Stimulated activated CD8-positive, alpha-beta memory T cell treated with anti-CD3 and anti-CD28 coated beads, Interleukin-15, amount 100 ng/mL, for 4 hours (primary cell): ENCODE data around the gene ALPL.

Experiments
- DNase-seq, 2 donors: peaks; one replicate each; pipeline ENCODE4 v3.0.0-alpha.2; 2020; ENCODE audit warnings: low read depth in 2 of 2

Gene ALPL

GRCh38 chr1:21530368-21531016 lies 21.3 kb downstream of the ALPL start:
- DNase-seq = no peak

- DNase-seq = no peak
These were observed 22.0 kb downstream of the ALPL start for GRCh38 chr1:21531241-21531640.

GRCh38 chr1:21532496-21532895 lies 23.3 kb downstream of the ALPL start:
- no peak for DNase-seq

- no peak for DNase-seq
These were observed 23.8 kb downstream of the ALPL start for GRCh38 chr1:21532992-21533534.

- no peak for DNase-seq
These were observed 24.9 kb downstream of the ALPL start for GRCh38 chr1:21534146-21534545.

- DNase-seq = no peak
These were observed 25.6 kb downstream of the ALPL start for GRCh38 chr1:21534674-21535378.

GRCh38 chr1:21536218-21536617 lies 27.0 kb downstream of the ALPL start:
- DNase-seq = no peak

- DNase-seq = no peak
These were observed 28.3 kb downstream of the ALPL start for GRCh38 chr1:21537511-21537931.

- DNase-seq = no peak
These were observed 28.9 kb downstream of the ALPL start for GRCh38 chr1:21537932-21538630.

- DNase-seq = no peak
These were observed 30.7 kb downstream of the ALPL start for GRCh38 chr1:21539933-21540332.

GRCh38 chr1:21541329-21541728 lies 32.1 kb downstream of the ALPL start:
- DNase-seq = no peak

- DNase-seq = no peak
These were observed 32.6 kb downstream of the ALPL start for GRCh38 chr1:21541835-21542234.

- DNase-seq = no peak
These were observed 34.4 kb downstream of the ALPL start for GRCh38 chr1:21543598-21543997.

- no peak for DNase-seq
These were observed 34.9 kb downstream of the ALPL start for GRCh38 chr1:21544095-21544494.

- DNase-seq = no peak
These were observed 37.1 kb downstream of the ALPL start for GRCh38 chr1:21546122-21546825.

GRCh38 chr1:21547876-21548275 lies 38.7 kb downstream of the ALPL start:
- DNase-seq = no peak

GRCh38 chr1:21550097-21550496 lies 40.9 kb downstream of the ALPL start:
- no peak for DNase-seq

- no peak for DNase-seq
These were observed 41.7 kb downstream of the ALPL start for GRCh38 chr1:21550866-21551475.

- no peak for DNase-seq
These were observed 43.5 kb downstream of the ALPL start for GRCh38 chr1:21552715-21553114.

- no peak for DNase-seq
These were observed 44.1 kb downstream of the ALPL start for GRCh38 chr1:21553116-21553926.
